Heart left ventricle (tissue), 13 donors: ENCODE data around the gene VAMP2.

Experiments
- CTCF ChIP-seq, 12 donors: fragments of 200-600 bp; sonication (generic) in 4 of 12; IDR thresholded peaks; one replicate each; pipeline versions ENCODE4 v1.5.0 to v1.8.0; 2018 to 2022; ENCODE audit warnings: antibody characterized with exemption in 12 of 12, mild to moderate bottlenecking in 5 of 12
- POLR2A ChIP-seq, 2 donors: fragments of 450-650 bp; IDR thresholded peaks; one replicate each; pipeline ENCODE4 v1.6.1; 2017; ENCODE audit warnings: antibody characterized with exemption in 2 of 2, mild to moderate bottlenecking in 2 of 2, moderate library complexity in 2 of 2
- donor health status: ischemic (EF 13 %, LVEDD 7.1; RV severe dilation, severe dysfunction).
- donor health status: DM: no; HTN: yes; CAD: no.
- donor health status: DM: no; HTN: no; CAD: no.
- donor health status: ischemic (EF 25% LVEDD 6.9; RV normal size, moderate dysfunction).
- donor health status: ischemic (EF 25% LVEDD 5.7; RV mildly dilated, moderate dysfunction).
- donor health status: ischemic (EF 35%, LVEDD 5.7; RV mildly dilated, moderate dysfunction).
- donor health status: nonischemic (EF 11% LVEDD 7.7; RV severe dilation, severe dysfunction).
- donor health status: DM: yes; HTN: yes; CAD: no.
- donor health status: PGD.
- donor health status: ischemic (EF 29% LVEDD 5.4; RV normal size, mild dysfunction).
- donor health status: nonischemic (EF 23%, LVEDD 6.1; RV moderate dilation, normal function).

DNA sequence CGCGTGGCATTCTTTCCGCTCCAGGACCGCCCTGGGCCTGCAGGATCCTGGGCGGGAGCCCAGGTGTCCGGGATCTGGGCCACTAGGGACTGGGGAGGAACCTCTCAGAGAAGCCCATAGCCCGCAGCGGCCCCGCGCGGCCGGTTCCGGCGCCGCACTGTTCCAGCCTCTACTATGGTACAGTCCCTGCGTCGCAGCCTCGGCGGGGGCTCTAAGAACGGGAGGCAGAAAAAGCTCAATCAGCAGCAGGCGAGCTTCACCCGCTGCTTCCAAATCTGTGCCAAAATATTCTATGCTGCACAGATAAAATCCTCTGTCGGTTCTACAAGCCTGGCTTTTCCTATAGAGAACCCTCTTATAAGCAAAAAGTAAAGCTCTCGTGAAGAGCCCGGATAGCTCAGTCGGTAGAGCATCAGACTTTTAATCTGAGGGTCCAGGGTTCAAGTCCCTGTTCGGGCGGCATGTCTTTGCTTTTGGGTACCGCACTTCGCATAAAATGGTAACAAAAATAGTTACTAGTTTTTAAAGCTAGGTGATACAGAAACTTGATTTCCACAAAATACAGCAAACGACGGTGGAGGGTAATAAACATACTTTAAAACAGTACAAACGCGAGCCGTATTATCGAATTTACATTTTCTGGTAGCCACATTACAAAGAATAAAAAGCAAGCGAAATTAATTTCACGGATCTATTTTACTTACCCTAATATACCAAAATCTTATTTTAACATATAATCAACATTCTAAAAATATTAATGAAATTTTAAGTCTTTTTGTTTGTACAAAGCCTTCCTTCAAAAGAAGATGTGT lies 43.8 kb downstream of the VAMP2 start:
- no peak for TF ChIP-seq POLR2A (IDR thresholded peaks at IDR 0.05)
- TF ChIP-seq CTCF (IDR thresholded peaks at IDR 0.05) = peak; percentile 71 to 100 (median 88)
